ENCODE data around the gene DOLK. TPM values are rescaled to one million over a fixed set of nuclear protein-coding genes. Genes with fewer than 3 reads are reported as not detected.

DOLK gene
- total RNA-seq, 1 experiment from 2014 or later, result 20.1 TPM

DNA sequence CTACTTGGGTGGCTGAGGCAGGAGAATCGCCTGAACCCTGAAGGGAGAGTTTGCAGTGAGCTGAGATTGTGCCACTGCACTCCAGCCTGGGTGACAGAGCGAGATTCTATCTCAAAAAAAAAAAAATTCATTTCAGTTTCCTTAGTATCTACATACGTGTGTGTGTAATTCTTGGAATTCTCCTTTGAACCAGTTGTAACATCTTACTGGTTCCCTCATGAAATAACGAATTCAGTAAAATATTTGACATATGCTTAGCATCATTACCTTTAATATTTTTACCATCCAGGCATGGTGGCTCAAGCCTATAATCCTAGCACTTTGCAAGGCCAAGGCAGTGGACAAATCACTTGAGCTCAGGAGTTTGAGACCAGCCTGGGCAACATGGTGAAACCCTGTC lies 17.8 kb downstream of the DOLK start:
- Histone ChIP-seq H3K56ac (ENCODE audit: insufficient read length, low read depth, low read length) (no peak overlapping the region), H3K27ac (ENCODE audit: insufficient read length, low read depth, low read length) (no peak overlapping the region), H2AK5ac (ENCODE audit: insufficient read length, low read length) (no peak overlapping the region), H4K20me1 (ENCODE audit: control insufficient read depth, insufficient read depth, insufficient read length) (no peaks in the 10 kb centered on the region), H3K4me2 (ENCODE audit: insufficient read depth, insufficient read length, low read length) (no peak overlapping the region), H3T11ph (ENCODE audit: low read length) (no peak overlapping the region), H3K27me3 (ENCODE audit: insufficient read depth, low read length) (no peaks in the 10 kb centered on the region), H4K8ac (replicated peaks; ENCODE audit: insufficient read length, low read depth, low read length) (no peak overlapping the region), H4K5ac (ENCODE audit: insufficient read length, low read depth, low read length) (no peak overlapping the region), H3K9me3 (ENCODE audit: control insufficient read depth, low read depth, low read length) (no peaks in the 10 kb centered on the region), H3K18ac (ENCODE audit: insufficient read length, low read depth, low read length) (no peak overlapping the region), H2BK120ac (ENCODE audit: low read depth, low read length, poor library complexity, severe bottlenecking) (no peak overlapping the region), H3K14ac (ENCODE audit: insufficient read depth, low read length) (no peak overlapping the region), H2BK12ac (ENCODE audit: insufficient read length, low read depth, low read length) (no peak overlapping the region), H3K23ac (ENCODE audit: insufficient read length, low read depth, low read length) (no peak overlapping the region), H3K79me2 (ENCODE audit: insufficient read depth, low read length) (no peaks in the 10 kb centered on the region), H2BK15ac (ENCODE audit: low read depth, low read length) (no peak overlapping the region), H3K23me2 (ENCODE audit: insufficient read length, low read depth, low read length, poor library complexity, severe bottlenecking) (no peaks in the 10 kb centered on the region), H2AFZ (ENCODE audit: low read length) (no peak overlapping the region), H4K91ac (ENCODE audit: insufficient read length, low read depth, low read length) (no peak overlapping the region), H3K9ac (ENCODE audit: extremely low read depth, insufficient read length, low read length) (no peak overlapping the region), H3K79me1 (ENCODE audit: insufficient read depth, low read depth, low read length, poor library complexity, severe bottlenecking) (no peaks in the 10 kb centered on the region), H3K4ac (ENCODE audit: low read depth, low read length) (no peak overlapping the region), H2BK20ac (ENCODE audit: low read depth, low read length, poor library complexity, severe bottlenecking) (no peak overlapping the region), H3K4me1 (ENCODE audit: insufficient read depth, low read length) (no peaks in the 10 kb centered on the region), H2BK5ac (ENCODE audit: insufficient read length, low read length) (no peak overlapping the region)
- TF ChIP-seq, protein P1, sequence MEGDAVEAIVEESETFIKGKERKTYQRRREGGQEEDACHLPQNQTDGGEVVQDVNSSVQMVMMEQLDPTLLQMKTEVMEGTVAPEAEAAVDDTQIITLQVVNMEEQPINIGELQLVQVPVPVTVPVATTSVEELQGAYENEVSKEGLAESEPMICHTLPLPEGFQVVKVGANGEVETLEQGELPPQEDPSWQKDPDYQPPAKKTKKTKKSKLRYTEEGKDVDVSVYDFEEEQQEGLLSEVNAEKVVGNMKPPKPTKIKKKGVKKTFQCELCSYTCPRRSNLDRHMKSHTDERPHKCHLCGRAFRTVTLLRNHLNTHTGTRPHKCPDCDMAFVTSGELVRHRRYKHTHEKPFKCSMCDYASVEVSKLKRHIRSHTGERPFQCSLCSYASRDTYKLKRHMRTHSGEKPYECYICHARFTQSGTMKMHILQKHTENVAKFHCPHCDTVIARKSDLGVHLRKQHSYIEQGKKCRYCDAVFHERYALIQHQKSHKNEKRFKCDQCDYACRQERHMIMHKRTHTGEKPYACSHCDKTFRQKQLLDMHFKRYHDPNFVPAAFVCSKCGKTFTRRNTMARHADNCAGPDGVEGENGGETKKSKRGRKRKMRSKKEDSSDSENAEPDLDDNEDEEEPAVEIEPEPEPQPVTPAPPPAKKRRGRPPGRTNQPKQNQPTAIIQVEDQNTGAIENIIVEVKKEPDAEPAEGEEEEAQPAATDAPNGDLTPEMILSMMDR (conservative IDR thresholded peaks at IDR 0.05), result no peak
- Mint-ChIP-seq H3K9me3 (no peaks in the 10 kb centered on the region), H3K36me3 (ENCODE audit: insufficient read depth in 1 of 3, low read depth in 3 of 3) (0 out of 7 replicates have a peak, but pooled peaks cover 0 to 3% (median 0%) of the 10 kb centered on the region in 3 experiments), H3K27me3 (ENCODE audit: low read depth) (no peaks in the 10 kb centered on the region; the same call in 1 of the 2 replicates), H3K4me3 (no peak overlapping the region), H3K27ac (no peak overlapping the region), H3K4me1 (peaks cover 5 to 6% of the 10 kb centered on the region in 2 experiments)
- no CpG with 5 or more reads among the region's 4 CpGs for WGBS (ENCODE audit: extremely low coverage, insufficient read length, low lambda C conversion rate)
- DNase-seq, result no peak
